Loucy (cell line): Measurements from ENCODE around the gene KRT31.
"Not testable (repeated sequence)": the region's sequence is repeated elsewhere in the genome, so short reads cannot be mapped to it uniquely, and the experiment has no call there.

Experiments used
- H2AFZ ChIP-seq: fragments of 200-600 bp; sonication (generic); 2 replicates; pipeline ENCODE4 v1.6.0; 2016; ENCODE audit warnings: antibody characterized with exemption, mild to moderate bottlenecking, low read length, moderate library complexity
- H3F3A ChIP-seq: fragments of 200-600 bp; 2 replicates; pipeline ENCODE4 v1.6.0; 2016; ENCODE audit warnings: antibody characterized with exemption, low read depth, mild to moderate bottlenecking
- H3K27me3 ChIP-seq: fragments of 200-600 bp; sonication (generic); 2 replicates; pipeline ENCODE4 v1.6.1; 2014; ENCODE audit warnings: low read length, mild to moderate bottlenecking; ENCODE audit not compliant: insufficient read depth, poor library complexity, severe bottlenecking
- H3K36me3 ChIP-seq: fragments of 200-600 bp; sonication (generic); 2 replicates; pipeline ENCODE4 v1.6.1; 2016; ENCODE audit warnings: low read length; ENCODE audit not compliant: insufficient read depth
- H3K4me1 ChIP-seq: fragments of 200-600 bp; sonication (generic); 2 replicates; pipeline ENCODE4 v1.5.1; 2014; ENCODE audit warnings: low read length, mild to moderate bottlenecking; ENCODE audit not compliant: insufficient read depth, poor library complexity, severe bottlenecking
- H3K4me2 ChIP-seq: fragments of 200-600 bp; sonication (generic); 2 replicates; pipeline ENCODE4 v1.6.0; 2014; ENCODE audit warnings: antibody characterized with exemption, low read length, low read depth, mild to moderate bottlenecking; ENCODE audit not compliant: poor library complexity, severe bottlenecking
- H3K4me3 ChIP-seq: fragments of 200-600 bp; sonication (generic); 2 replicates; pipeline ENCODE4 v1.5.1; 2014; ENCODE audit warnings: low read length, mild to moderate bottlenecking, mixed read lengths; ENCODE audit not compliant: poor library complexity, severe bottlenecking
- H3K79me2 ChIP-seq: fragments of 200-600 bp; sonication (generic); 2 replicates; pipeline ENCODE4 v1.6.1; 2014; ENCODE audit warnings: low read length; ENCODE audit not compliant: insufficient read depth
- H3K9ac ChIP-seq: fragments of 200-600 bp; sonication (generic); 2 replicates; pipeline ENCODE4 v1.6.0; 2014; ENCODE audit warnings: mild to moderate bottlenecking, low read depth, low read length, moderate library complexity; ENCODE audit not compliant: poor library complexity, severe bottlenecking
- H3K9me2 ChIP-seq: fragments of 200-600 bp; sonication (generic); replicated peaks from 2 replicates; pipeline ENCODE4 v1.6.1; 2016; ENCODE audit warnings: low read depth, low read length, mixed read lengths
- H3K9me3 ChIP-seq: fragments of 200-600 bp; sonication (generic); 2 replicates; pipeline ENCODE4 v1.6.1; 2014; ENCODE audit warnings: mild to moderate bottlenecking, antibody characterized with exemption, low read length, low read depth; ENCODE audit not compliant: insufficient read depth
- H4K20me1 ChIP-seq: fragments of 200-600 bp; sonication (generic); 2 replicates; pipeline ENCODE4 v1.6.0; 2014; ENCODE audit warnings: antibody characterized with exemption, low read length, mild to moderate bottlenecking; ENCODE audit not compliant: insufficient read depth, poor library complexity, severe bottlenecking
- CTCF ChIP-seq: fragments of 200-600 bp; sonication (generic); conservative IDR thresholded peaks from 2 replicates; pipeline ENCODE4 v1.5.1; 2014; ENCODE audit warnings: mild to moderate bottlenecking, antibody characterized with exemption, low read length
- EZH2phosphoT487 ChIP-seq: fragments of 200-600 bp; IDR thresholded peaks from 2 replicates; pipeline ENCODE4 v1.6.1; 2018; ENCODE audit warnings: antibody characterized with exemption, mild to moderate bottlenecking, moderate library complexity, borderline replicate concordance

KRT31 gene

GRCh38 chr17:41351177-41351576, 46.2 kb downstream of the KRT31 start:
- Histone ChIP-seq H3K79me2 (no peaks in the 10 kb centered on the region), H3K4me3 (no peak overlapping the region), H2AFZ (no peak overlapping the region), H4K20me1 (no peaks in the 10 kb centered on the region), H3K9ac (no peak overlapping the region), H3K4me1 (no peaks in the 10 kb centered on the region), H3K4me2 (no peak overlapping the region), H3K27me3 (no peaks in the 10 kb centered on the region), H3F3A (no peaks in the 10 kb centered on the region), H3K9me3 (no peaks in the 10 kb centered on the region), H3K36me3 (no peaks in the 10 kb centered on the region), H3K9me2 (no peaks in the 10 kb centered on the region)
- TF ChIP-seq CTCF, result no peak
- TF ChIP-seq EZH2phosphoT487, result no peak

- not testable (repeated sequence) for H3K9me3 ChIP-seq, H3F3A ChIP-seq, H3K4me2 ChIP-seq, H3K4me3 ChIP-seq, H3K4me1 ChIP-seq, H3K9ac ChIP-seq, H4K20me1 ChIP-seq, H2AFZ ChIP-seq, H3K27me3 ChIP-seq, H3K79me2 ChIP-seq, H3K9me2 ChIP-seq, H3K36me3 ChIP-seq
Measured at GRCh38 chr17:41350381-41350878, 47.0 kb downstream of the KRT31 start, which contains the start of gene KRT33A. KRT33A (minus strand) TSS chr17:41350828; CDS start chr17:41350767, 61 bp downstream.

GRCh38 chr17:41347869-41348760, 49.3 kb downstream of the KRT31 start:
- no peaks in the 10 kb centered on the region for H3K36me3 ChIP-seq
- no peaks in the 10 kb centered on the region for H3K27me3 ChIP-seq
- no peaks in the 10 kb centered on the region for H3F3A ChIP-seq
- no peak overlapping the region for H3K9ac ChIP-seq
- no peak overlapping the region for H2AFZ ChIP-seq
- no peaks in the 10 kb centered on the region for H3K79me2 ChIP-seq
- H3K4me1 ChIP-seq, result no peaks in the 10 kb centered on the region
- TF ChIP-seq CTCF (no peak), EZH2phosphoT487 (no peak)
- H3K9me3 ChIP-seq, result no peaks in the 10 kb centered on the region
- H3K9me2 ChIP-seq, result no peaks in the 10 kb centered on the region
- no peak overlapping the region for H3K4me2 ChIP-seq
- H4K20me1 ChIP-seq, result no peaks in the 10 kb centered on the region
- no peak overlapping the region for H3K4me3 ChIP-seq

- H3K36me3 ChIP-seq, H3K9me3 ChIP-seq, H3K9me2 ChIP-seq, H3K27me3 ChIP-seq, H3K9ac ChIP-seq, H2AFZ ChIP-seq, H3K79me2 ChIP-seq, H3F3A ChIP-seq, H3K4me1 ChIP-seq, H3K4me3 ChIP-seq, H4K20me1 ChIP-seq, H3K4me2 ChIP-seq: not testable (repeated sequence)
Measured at GRCh38 chr17:41346421-41346820, 51.0 kb downstream of the KRT31 start.
